A549 treated with DMSO at 1 μM for 4 hours (cell line): ENCODE data around the gene OLA1. TPM values are rescaled to one million over a fixed set of nuclear protein-coding genes. Genes with fewer than 3 reads are reported as not detected.

Experiments
- total RNA-seq: library from RNA; stranded (reverse); fragments of 200-300 nt; extraction: Qiagen RNA extraction; gene quantifications from 5 replicates; pipeline ENCODE4 v1.2.3, GENCODE V29; 2022; ENCODE audit warnings: low read depth

OLA1 gene
- 110 to 145 TPM (median 136 TPM) in 5 replicates for total RNA-seq

GRCh38 chr2:174248187-174248997 is at the start of gene OLA1:
Gene OLA1, minus strand, starts transcription at chr2:174248532. Its CDS starts 1,717 bp downstream, at chr2:174246815.

Other genes with a start within 250 kb of the OLA1 start
- gene SP9, start 86.4 kb upstream of the OLA1 start, total RNA-seq = 2.0 to 3.7 TPM (median 3.0 TPM) in 5 replicates
- 13.9 to 16.8 TPM (median 14.6 TPM) in 5 replicates for gene SCRN3, start 147.2 kb upstream of the OLA1 start, total RNA-seq
- 0.28 to 0.69 TPM (median 0.39 TPM) in 5 replicates for gene GPR155, start 238.5 kb upstream of the OLA1 start, total RNA-seq